Suprapubic skin (tissue), 4 donors: Measurements from ENCODE around the gene ATXN10. TPM values are rescaled to one million over a fixed set of nuclear protein-coding genes. Genes with fewer than 3 reads are reported as not detected.

Experiments
- DNase-seq, 2 donors: peaks; one replicate each; pipeline ENCODE4 v3.0.0-alpha.2; 2019; ENCODE audit warnings: low spot score in 2 of 2
- H3K27ac ChIP-seq: fragments of 200-600 bp; sonication (generic); one replicate; pipeline ENCODE4 v1.5.1; 2019
- H3K27me3 ChIP-seq: fragments of 200-600 bp; sonication (generic); one replicate; pipeline ENCODE4 v1.5.1; 2019
- H3K36me3 ChIP-seq: fragments of 200-600 bp; sonication (generic); one replicate; pipeline ENCODE4 v1.5.1; 2019
- H3K4me1 ChIP-seq: fragments of 200-600 bp; sonication (generic); one replicate; pipeline ENCODE4 v1.5.1; 2019
- H3K4me3 ChIP-seq: fragments of 200-600 bp; sonication (generic); one replicate; pipeline ENCODE4 v1.5.1; 2019; ENCODE audit warnings: mild to moderate bottlenecking
- H3K9me3 ChIP-seq: fragments of 200-600 bp; sonication (generic); one replicate; pipeline ENCODE4 v1.5.1; 2019
- CTCF ChIP-seq, 2 donors: fragments of 200-600 bp in 1 of 2; fragments of 450-650 bp in 1 of 2; sonication (generic) in 1 of 2; IDR thresholded peaks; one replicate each; pipeline ENCODE4 v1.5.1; 2016 to 2019; ENCODE audit warnings: antibody characterized with exemption in 2 of 2, mild to moderate bottlenecking in 1 of 2, moderate library complexity in 1 of 2
- EP300 ChIP-seq: sonication (generic); formaldehyde crosslinking; IDR thresholded peaks from one replicate; pipeline ENCODE4 v1.6.1; 2017; ENCODE audit warnings: antibody characterized with exemption
- POLR2A ChIP-seq, 2 donors: fragments of 450-650 bp; IDR thresholded peaks; one replicate each; pipeline ENCODE4 v1.6.1; 2017; ENCODE audit warnings: antibody characterized with exemption in 2 of 2, mild to moderate bottlenecking in 2 of 2, moderate library complexity in 2 of 2
- POLR2AphosphoS5 ChIP-seq, 3 donors: sonication (generic); formaldehyde crosslinking; IDR thresholded peaks; one replicate each; pipeline ENCODE4 v1.6.1; 2017; ENCODE audit warnings: antibody characterized with exemption in 3 of 3
- WGBS: methylation state at CpG from one replicate; pipeline ENCODE4 v1.1.5; 2018; 5-methylcytosine and 5-hydroxymethylcytosine counted together
- total RNA-seq, 4 donors: library from RNA; depleted of rRNA; stranded (reverse); fragments of >200 nt; gene quantifications; one replicate each; pipeline ENCODE4 v1.1.0, GENCODE V29; 2016

ATXN10 gene
- total RNA-seq, 4 donors from 2014 or later = 63.2 to 79.0 (median 68.8) TPM

- WGBS = 69% methylated on average over 2 of the region's 2 CpGs
- no peak for DNase-seq
- no peaks in the 10 kb centered on the region for H3K9me3 ChIP-seq
These were observed 32.1 kb downstream of the ATXN10 start for GRCh38 chr22:45703758-45704157.

GRCh38 chr22:45704648-45705047, 33.0 kb downstream of the ATXN10 start:
- TF ChIP-seq CTCF (IDR thresholded peaks at IDR 0.05) (no peak), POLR2A (IDR thresholded peaks at IDR 0.05) (no peak), POLR2AphosphoS5 (IDR thresholded peaks at IDR 0.05) (no peak), EP300 (no peak)

More at GRCh38 chr22:45703758-45704157, 32.1 kb downstream of the ATXN10 start:
- Histone ChIP-seq H3K36me3 (peaks cover 47% of the 10 kb centered on the region), H3K4me3 (no peak overlapping the region), H3K27ac (no peak overlapping the region), H3K4me1 (no peaks in the 10 kb centered on the region), H3K27me3 (no peaks in the 10 kb centered on the region)
- TF ChIP-seq POLR2A (IDR thresholded peaks at IDR 0.05) = no peak
- no peak for TF ChIP-seq POLR2AphosphoS5 (IDR thresholded peaks at IDR 0.05)
- no peak for TF ChIP-seq EP300
- TF ChIP-seq CTCF (IDR thresholded peaks at IDR 0.05) = no peak

GRCh38 chr22:45707605-45708004, 36.0 kb downstream of the ATXN10 start:
- Histone ChIP-seq H3K27me3 (no peaks in the 10 kb centered on the region), H3K36me3 (peaks cover 22% of the 10 kb centered on the region)

More at GRCh38 chr22:45704648-45705047, 33.0 kb downstream of the ATXN10 start:
- Histone ChIP-seq H3K27me3 (no peaks in the 10 kb centered on the region), H3K36me3 (peaks cover 47% of the 10 kb centered on the region), H3K27ac (no peak overlapping the region), H3K9me3 (no peaks in the 10 kb centered on the region), H3K4me3 (no peak overlapping the region), H3K4me1 (no peaks in the 10 kb centered on the region)
- DNase-seq = no peak
- WGBS = 97% methylated on average over 2 of the region's 2 CpGs

GRCh38 chr22:45708145-45708544, 36.5 kb downstream of the ATXN10 start:
- DNase-seq = no peak
- Histone ChIP-seq H3K4me1 (no peaks in the 10 kb centered on the region), H3K9me3 (no peaks in the 10 kb centered on the region), H3K27me3 (no peaks in the 10 kb centered on the region), H3K27ac (no peak overlapping the region), H3K4me3 (no peak overlapping the region), H3K36me3 (peaks cover 16% of the 10 kb centered on the region)
- TF ChIP-seq POLR2A (IDR thresholded peaks at IDR 0.05) (no peak), EP300 (no peak), CTCF (IDR thresholded peaks at IDR 0.05) (no peak), POLR2AphosphoS5 (IDR thresholded peaks at IDR 0.05) (no peak)
- WGBS = 74% methylated on average over 2 of the region's 2 CpGs

More at GRCh38 chr22:45707605-45708004, 36.0 kb downstream of the ATXN10 start:
- DNase-seq = no peak
- TF ChIP-seq POLR2AphosphoS5 (IDR thresholded peaks at IDR 0.05) (no peak), EP300 (no peak), POLR2A (IDR thresholded peaks at IDR 0.05) (no peak), CTCF (IDR thresholded peaks at IDR 0.05) (no peak)
- Histone ChIP-seq H3K4me3 (no peak overlapping the region), H3K4me1 (no peaks in the 10 kb centered on the region), H3K9me3 (no peaks in the 10 kb centered on the region), H3K27ac (no peak overlapping the region)
- 93% methylated on average over 2 of the region's 2 CpGs for WGBS

GRCh38 chr22:45709060-45709739, 37.6 kb downstream of the ATXN10 start:
- 72% methylated on average over 5 of the region's 5 CpGs for WGBS
- DNase-seq = no peak
- peaks cover 10% of the 10 kb centered on the region for H3K36me3 ChIP-seq
- H3K27me3 ChIP-seq = no peaks in the 10 kb centered on the region
- no peaks in the 10 kb centered on the region for H3K4me1 ChIP-seq
- no peak overlapping the region for H3K27ac ChIP-seq
- H3K4me3 ChIP-seq = no peak overlapping the region
- TF ChIP-seq POLR2AphosphoS5 (IDR thresholded peaks at IDR 0.05) (no peak), EP300 (no peak), POLR2A (IDR thresholded peaks at IDR 0.05) (no peak), CTCF (IDR thresholded peaks at IDR 0.05) (no peak)
- H3K9me3 ChIP-seq = no peaks in the 10 kb centered on the region
